ENCODE data around the gene LMNA. TPM values are rescaled to one million over a fixed set of nuclear protein-coding genes. Genes with fewer than 3 reads are reported as not detected.

The LMNA gene
- polyA plus RNA-seq, 1 experiment, result 840 TPM

- H3K4me3 ChIP-seq (ENCODE audit: low read depth, low read length), result no peak overlapping the region
- TF ChIP-seq CTCF (IDR thresholded peaks at IDR 0.05; ENCODE audit: insufficient read depth, low read depth, low read length), result no peak
- no peaks in the 10 kb centered on the region for H3K36me3 ChIP-seq (ENCODE audit: control insufficient read depth, insufficient read depth, low read length)
- ChIA-PET POLR2A (interaction anchor here (0.5 to 1.5 kb wide), 4 partner anchors 13 to 308 kb away, joined by 3 to 8 read pairs (median 5); no protein-coding TSS in a partner anchor), CTCF (interaction anchor here (0.5 to 27.9 kb wide), 5 partner anchors 7 to 1169 kb away, joined by 4 to 983 read pairs (median 8); partner anchors contain the start of gene LMNA)
- DNase-seq (ENCODE audit: low read depth), result no peak
- no peaks in the 10 kb centered on the region for H3K27me3 ChIP-seq (ENCODE audit: control insufficient read depth, insufficient read depth, low read length)
These were observed 11.0 kb upstream of the LMNA start for GRCh38 chr1:156103521-156103947.

GRCh38 chr1:156104065-156104810, 10.3 kb upstream of the LMNA start:
- no peaks in the 10 kb centered on the region for H3K27me3 ChIP-seq (ENCODE audit: control insufficient read depth, insufficient read depth, low read length)
- CTCF ChIA-PET, result interaction anchor here (0.5 to 27.9 kb wide), 5 partner anchors 8 to 1169 kb away, joined by 3 to 983 read pairs (median 8); partner anchors contain the start of gene LMNA
- H3K36me3 ChIP-seq (ENCODE audit: control insufficient read depth, insufficient read depth, low read length), result no peaks in the 10 kb centered on the region
- DNase-seq (ENCODE audit: low read depth), result peak; percentile 71
- no peak for TF ChIP-seq CTCF (IDR thresholded peaks at IDR 0.05; ENCODE audit: insufficient read depth, low read depth, low read length)
- POLR2A ChIA-PET, result interaction anchor here (0.9 to 1.5 kb wide), 2 partner anchors 12 to 24 kb away, joined by 3 to 8 read pairs; no protein-coding TSS in a partner anchor
- H3K4me3 ChIP-seq (ENCODE audit: low read depth, low read length), result no peak overlapping the region

GRCh38 chr1:156104861-156105832, 9.4 kb upstream of the LMNA start:
- H3K36me3 ChIP-seq (ENCODE audit: control insufficient read depth, insufficient read depth, low read length), result no peaks in the 10 kb centered on the region
- no peak for DNase-seq (ENCODE audit: low read depth)
- 0 out of 2 replicates have a peak, but pooled peaks have one; percentile 14 for TF ChIP-seq CTCF (IDR thresholded peaks at IDR 0.05; ENCODE audit: insufficient read depth, low read depth, low read length)
- CTCF ChIA-PET, result interaction anchor here (0.6 to 27.9 kb wide), 5 partner anchors 9 to 110 kb away, joined by 3 to 983 read pairs (median 3); partner anchors contain the start of gene LMNA
- POLR2A ChIA-PET, result interaction anchor here (1.5 kb wide), 1 partner anchor 11 kb away, joined by 8 read pairs; no protein-coding TSS in a partner anchor
- H3K27me3 ChIP-seq (ENCODE audit: control insufficient read depth, insufficient read depth, low read length), result no peaks in the 10 kb centered on the region
- no peak overlapping the region; the same call in 1 of the 2 replicates for H3K4me3 ChIP-seq (ENCODE audit: low read depth, low read length)

GRCh38 chr1:156106624-156107488, 7.7 kb upstream of the LMNA start:
- ChIA-PET CTCF (interaction anchor here (0.6 to 27.9 kb wide), 4 partner anchors 11 to 269 kb away, joined by 3 to 983 read pairs (median 16); partner anchors contain the start of gene LMNA), POLR2A (no interaction called here)
- no peak for DNase-seq (ENCODE audit: low read depth)
- Histone ChIP-seq H3K4me3 (ENCODE audit: low read depth, low read length) (0 out of 2 replicates have a peak overlapping the region, but pooled peaks have one; percentile 20), H3K27me3 (ENCODE audit: control insufficient read depth, insufficient read depth, low read length) (no peaks in the 10 kb centered on the region), H3K36me3 (ENCODE audit: control insufficient read depth, insufficient read depth, low read length) (no peaks in the 10 kb centered on the region)
- no peak for TF ChIP-seq CTCF (IDR thresholded peaks at IDR 0.05; ENCODE audit: insufficient read depth, low read depth, low read length)

Data from BJ (cell line).